HG02571 (cell line): Measurements from ENCODE around the gene KCNN3.

Experiments used
- ATAC-seq: cut with Tn5 transposase; IDR thresholded peaks from one replicate; pipeline ENCODE4 v1.9.1; 2021; ENCODE audit warnings: mild to moderate bottlenecking, moderate library complexity; ENCODE audit not compliant: unreplicated experiment

Gene KCNN3

DNA sequence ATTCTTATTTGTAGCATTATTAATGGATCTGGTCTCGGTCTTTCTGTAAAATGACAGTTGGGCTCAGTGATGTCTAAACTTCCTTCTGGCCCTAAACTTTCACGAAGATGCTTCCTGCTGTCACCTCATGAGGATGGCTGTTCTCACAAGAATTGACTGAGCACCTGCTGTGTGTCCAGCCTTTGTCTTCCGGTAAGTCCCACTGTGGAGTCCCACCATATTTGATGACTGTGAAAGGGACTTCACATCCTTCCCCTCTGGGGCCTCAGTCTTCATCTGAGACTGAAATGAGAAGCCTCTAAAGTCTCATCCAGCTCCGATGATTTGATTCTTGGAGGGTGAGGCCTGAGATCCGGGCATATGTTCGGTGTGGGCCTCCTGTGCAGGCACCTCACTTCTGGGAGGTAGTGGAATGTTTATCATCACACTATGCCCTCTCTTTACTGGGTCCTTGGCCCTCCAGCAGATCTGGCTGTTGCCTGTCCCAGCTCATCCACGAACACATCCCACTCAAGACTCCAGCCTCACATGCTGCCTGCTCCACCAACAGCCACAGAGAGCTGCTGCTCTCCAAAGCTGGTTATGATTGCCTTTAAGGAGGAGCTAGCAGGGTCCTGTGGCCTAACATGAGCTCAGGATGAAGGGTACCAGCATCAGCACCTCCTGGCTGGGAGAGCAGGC is 95.8 kb downstream of the KCNN3 start:
- ATAC-seq: no peak

DNA sequence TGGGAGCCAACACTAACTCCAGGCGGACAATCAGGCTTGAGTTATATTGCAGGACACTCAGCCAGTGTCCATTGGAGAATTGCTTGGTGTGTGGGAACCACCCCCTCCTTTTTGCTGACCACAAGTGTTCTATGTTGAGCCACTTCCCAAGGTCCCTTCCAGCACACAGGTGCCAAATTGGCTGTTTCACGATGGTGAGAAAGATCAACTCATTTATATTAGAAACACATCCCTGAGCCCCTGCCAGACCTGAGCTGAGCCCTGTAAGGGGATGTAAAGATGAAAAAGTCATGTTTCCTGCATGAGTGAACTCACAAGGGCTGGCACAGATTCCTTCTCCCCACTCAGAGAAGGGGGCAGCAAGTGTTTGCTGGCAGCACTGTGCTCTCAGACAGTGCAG is 96.5 kb downstream of the KCNN3 start:
- ATAC-seq: no peak

DNA sequence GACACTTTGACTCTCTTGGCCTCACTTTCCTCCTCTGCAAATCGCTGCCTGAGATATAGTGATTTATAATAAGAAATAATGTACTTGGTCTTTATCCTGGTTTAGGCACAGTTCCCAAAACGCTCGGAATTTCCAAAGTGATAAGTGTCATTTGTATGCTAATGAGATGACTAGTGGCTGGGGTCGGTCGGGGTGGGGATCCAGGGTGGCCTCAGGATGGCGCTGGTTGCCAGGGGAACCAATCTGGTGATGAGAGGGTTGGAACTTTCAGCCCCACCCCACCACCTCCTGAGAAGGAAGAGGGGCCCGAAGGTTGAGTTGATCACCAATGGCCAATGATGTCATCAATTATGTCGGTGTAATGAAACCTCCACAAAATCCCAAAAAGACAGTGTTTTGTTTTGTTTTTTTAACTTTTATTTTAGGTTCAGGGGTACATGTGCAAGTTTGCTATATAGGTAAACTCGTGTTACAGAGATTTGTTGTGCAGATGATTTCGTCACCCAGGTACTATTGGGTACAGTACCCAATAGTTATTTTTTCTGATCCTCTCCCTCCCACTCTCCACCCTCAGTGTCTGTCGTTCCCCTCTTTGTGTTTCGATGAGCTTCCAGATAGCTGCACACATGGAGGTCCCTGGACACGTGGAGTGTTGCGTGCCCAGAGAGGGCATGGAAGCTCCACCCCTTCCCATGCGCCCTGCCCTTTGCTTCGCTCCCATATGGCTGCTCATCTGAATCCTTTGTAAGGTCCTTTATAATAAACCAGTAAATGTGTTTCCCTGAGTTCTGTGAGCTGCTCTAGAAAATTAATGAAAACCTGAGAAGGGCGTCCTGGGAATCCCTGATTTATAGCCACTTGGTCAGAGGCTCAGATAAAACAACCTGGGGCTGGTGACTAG is 97.2 kb downstream of the KCNN3 start:
- no peak for ATAC-seq

DNA sequence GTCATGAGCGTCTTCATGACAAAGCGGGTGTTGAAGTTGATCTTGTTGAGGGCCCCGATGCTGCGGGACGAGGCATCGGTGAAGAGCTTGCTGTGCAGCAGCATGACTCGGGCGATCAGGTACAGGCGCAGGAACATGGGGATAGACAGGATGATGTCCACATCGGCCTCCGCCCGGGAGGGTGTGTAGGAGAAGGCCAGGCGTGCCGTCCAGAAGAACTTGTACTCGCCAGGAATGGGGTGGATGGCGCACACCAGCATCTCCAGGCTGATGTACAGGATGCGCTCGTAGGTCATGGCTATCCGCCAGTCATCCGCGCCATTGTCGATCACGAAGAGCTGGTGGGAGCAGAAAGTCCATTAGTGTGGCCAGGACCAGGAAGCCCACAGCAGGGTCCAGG is 98.0 kb downstream of the KCNN3 start:
- ATAC-seq: no peak

DNA sequence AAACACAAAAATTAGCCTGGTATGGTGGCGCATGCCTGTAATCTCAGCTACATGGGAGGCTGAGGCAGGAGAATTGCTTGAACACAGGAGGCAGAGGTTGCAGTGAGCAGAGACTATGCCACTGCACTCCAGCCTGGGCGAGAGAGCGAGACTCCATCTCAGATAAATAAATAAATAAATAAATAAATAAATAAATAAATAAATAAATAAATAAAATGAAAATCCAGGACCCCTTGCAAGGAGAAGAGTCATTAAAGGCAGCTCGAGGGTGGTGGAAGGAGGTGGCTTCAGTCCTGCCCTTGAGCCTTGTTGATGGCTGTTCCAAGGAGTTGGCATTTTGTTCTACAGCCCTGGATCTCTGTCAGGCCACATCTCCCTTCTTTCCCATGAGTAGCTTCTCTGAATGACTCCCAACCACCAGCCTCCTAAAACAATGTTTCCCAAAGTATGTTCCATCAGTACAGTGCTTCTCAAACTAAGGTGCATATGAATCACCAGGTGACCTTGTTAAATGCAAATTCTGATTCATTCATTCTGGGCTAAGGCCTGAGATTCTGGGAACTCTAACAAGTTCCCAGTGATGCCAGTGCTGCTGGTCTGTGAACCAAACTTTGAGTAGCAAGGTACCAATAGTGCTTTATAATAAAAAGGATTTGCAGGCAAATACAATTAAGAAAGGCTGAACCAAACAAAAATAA is 99.0 kb downstream of the KCNN3 start:
- no peak for ATAC-seq

DNA sequence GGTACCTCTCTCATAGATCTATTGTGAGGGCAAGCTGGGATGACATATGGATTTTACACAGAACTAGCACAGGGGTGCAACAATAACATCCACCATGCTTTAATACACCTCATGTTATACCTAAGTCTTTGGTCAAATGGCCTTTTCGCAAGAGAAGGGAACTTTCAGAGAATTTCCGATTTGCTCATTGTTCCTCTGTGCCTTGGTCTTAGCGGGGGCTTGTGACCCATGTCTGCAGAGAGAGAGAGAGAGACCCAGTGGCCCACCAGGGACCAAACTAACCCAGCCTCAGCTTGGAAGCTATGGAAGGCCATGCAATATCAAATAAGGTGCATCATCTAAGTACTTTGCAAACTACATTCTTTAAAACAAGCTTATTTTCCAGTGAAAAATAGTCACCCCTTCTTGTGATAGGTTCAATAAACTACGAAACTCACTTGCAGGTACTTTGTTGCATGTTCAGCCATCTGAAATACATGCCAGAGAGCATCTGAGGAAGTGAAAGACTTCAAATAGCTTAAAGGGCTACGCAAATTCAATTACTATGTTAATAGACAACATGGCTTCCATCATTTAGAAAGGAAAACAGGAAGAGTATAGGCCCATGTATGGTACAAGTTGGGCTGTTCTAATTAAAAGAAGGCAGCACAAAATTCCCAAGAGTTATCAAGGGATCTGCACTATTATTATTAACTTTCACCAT is 100.7 kb downstream of the KCNN3 start:
- ATAC-seq: no peak

DNA sequence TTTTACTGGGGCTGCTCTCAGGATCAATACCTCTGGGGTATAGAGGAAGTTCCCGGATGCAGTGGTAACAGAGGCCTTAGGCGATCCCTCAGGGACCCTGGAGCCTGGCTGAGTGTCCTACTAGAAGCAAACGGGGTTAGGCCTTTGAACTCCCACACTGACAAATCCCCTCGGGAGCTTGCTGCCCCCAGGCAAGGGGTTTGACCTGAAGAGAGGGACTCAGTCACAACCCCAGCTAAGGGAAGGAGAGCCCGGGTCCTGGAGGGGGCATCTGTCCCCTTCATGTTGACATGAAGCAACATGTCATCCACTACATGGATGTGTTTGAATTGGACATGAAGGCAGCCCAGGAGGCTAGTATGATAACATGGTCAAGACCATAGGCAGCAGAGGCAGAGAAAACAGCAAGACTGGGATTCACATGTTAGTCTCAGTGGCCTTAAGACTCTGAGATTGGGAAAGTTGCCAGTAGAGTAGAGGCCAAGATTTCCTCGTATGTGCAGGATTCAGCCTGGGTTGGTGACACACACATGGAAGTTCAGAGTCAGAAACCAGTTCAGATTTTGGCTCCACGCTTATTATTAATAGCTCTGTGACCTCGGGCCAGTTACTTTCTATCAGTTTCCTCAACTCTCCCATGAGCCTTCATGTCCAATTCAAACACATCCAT is 101.5 kb downstream of the KCNN3 start:
- ATAC-seq: no peak

DNA sequence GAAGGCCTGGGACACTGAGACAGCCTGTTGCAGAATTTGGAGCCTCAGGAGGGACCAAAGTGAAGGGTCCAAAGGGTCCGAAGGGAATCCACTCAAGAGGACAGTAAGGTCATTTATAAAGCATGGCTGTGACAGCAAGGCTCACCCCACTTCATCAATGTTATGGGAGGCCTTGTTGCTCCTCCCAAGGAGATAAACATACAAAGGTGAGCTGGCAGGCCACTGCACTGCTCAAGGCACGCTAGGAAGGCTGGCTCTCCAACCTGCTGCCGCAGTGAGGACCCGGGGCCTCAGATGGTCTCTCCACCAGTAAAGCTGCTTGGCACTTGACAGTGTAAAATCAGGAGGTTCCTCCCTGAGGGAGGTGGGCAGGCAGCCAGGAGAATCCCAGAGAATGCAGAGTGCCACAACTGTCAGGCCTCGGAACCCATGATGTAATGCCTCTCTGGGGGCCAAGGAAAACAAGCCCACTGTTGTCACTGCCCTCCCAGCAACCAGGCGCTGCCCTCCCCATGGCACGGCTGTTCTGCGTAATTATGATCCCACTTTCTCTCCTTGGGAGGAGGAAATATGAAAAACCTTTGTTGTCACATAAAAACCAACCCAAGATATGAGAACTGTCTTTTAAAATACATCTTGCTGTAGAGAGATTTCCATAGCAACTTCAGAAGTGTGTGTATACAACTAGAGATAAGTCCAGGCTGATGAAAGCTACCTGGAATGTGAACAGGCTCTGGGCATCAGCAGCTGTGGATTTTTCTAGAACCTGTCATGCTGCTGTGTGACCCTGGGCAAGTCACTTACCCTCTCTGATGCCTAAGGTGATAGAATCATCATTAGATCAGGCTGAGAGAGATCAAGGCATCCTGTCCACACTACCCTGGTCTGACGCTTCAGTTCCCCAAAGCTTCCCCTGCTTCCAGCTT is 102.5 kb downstream of the KCNN3 start:
- no peak for ATAC-seq

DNA sequence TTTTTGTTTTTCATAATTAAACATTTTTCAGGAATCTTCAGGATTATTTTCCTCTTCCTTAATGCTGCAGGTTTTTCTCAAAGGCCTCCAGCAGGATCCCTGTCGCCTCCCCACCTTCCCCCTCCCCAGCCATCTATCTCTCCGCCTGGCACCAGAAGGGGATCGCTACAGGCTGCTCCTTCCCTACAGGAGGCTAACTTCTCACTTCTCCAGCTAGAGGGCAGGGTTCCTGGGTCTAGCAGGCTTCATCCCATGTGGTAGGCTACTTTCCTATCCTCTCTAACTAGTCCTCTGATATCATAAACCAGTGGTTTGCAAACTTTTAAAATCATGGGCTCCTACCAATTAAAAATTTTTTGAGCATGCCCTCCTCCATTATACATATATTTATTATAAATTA is 104.1 kb downstream of the KCNN3 start:
- ATAC-seq: no peak

DNA sequence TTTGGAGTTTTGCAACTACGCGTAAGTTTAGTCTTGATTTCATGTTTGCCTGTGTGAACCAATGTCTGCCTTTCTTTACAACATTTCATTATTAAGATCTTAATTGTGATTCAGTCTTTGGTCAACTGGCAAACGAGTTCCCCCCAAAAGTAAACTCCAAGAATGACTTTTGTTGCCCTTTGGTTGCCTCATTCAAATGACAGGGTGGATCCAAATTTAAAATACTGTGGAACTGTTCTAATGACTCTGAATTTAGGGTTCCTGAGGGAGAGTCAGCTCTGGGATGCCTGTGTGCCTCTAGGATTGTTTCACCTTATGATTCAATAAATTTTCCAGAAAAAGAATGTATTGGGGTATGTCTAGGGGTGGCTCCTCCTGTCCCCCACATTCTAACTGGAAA is 105.3 kb downstream of the KCNN3 start:
- no peak for ATAC-seq

DNA sequence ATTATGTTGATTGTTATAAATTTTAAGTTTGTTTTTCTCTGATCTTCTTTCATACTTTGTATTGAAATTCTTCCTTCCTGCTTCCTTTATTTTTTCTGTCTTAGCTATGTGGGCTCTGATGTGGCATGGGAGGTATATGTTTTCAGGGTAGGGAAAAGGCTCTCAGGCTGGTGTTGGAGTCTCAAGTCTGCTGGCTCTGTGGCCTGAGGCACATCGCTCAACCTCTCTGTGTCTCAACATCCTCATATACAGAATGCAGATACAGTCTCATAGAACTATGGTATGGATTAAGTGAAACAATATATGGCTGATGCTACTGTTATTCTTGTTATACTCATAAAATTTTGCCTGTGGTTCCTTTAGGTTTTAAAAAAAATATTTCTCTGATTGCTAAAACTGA is 105.9 kb downstream of the KCNN3 start:
- ATAC-seq: no peak

DNA sequence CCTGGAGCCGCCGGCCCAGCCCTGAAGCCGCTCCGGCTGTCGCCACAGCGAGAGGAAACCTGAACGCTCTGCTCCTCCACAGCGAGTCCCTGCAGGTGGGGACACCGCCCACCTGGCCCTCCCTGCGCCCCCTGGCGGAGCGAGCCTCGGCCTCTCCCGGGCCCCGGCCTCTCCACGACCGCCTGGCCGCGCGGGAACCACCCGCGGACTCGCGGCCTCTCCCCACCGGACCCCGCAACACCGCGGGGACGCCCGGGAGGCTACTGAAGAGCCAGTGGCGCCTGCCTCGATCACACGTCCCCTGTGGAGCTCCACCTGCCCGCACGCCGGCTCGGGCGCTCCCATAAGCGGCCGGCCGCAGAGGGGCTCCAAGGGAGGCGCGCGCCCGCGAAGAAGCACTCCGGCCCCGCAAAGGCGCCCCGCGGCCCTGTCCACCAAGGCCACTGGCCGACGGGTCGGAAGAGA is 109.6 kb downstream of the KCNN3 start:
- no peak for ATAC-seq

DNA sequence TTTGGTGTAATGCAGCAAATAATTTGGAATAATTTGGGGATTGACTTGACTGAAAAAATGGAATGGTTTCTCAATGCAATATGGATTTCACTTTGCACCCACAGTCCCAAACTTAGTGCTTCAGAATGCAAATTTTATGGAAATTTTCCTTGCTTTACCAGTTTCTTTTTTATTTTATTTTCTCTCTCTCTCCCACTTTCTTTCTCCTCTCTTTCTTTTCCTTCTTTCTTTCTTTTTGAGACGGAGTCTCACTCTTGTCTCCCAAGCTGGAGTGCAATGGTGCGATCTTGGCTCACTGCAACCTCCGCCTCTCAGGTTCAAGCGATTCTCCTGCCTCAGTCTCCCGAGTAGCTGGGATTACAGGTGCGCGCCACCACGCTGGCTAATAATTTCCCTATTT is 110.3 kb downstream of the KCNN3 start:
- no peak for ATAC-seq

DNA sequence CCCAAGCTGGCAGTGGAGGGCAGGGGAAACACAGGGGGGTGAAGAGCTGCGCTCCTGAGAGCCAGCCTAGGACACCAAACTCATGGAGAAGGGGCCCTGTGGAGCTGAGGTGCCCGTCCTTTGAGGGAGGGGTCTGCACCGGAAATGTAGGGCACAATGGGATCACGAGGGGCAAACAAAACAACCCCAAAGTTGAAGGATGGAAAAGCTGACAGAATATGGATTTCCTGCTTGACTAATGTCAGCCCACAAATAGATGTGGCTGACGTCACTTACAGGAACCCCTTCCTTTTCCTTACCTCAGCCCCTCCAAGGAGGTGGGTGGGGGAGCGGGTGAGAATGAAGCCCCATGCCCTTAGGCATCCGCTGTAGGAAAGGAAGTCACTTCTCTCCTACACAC is 110.9 kb downstream of the KCNN3 start:
- no peak for ATAC-seq

DNA sequence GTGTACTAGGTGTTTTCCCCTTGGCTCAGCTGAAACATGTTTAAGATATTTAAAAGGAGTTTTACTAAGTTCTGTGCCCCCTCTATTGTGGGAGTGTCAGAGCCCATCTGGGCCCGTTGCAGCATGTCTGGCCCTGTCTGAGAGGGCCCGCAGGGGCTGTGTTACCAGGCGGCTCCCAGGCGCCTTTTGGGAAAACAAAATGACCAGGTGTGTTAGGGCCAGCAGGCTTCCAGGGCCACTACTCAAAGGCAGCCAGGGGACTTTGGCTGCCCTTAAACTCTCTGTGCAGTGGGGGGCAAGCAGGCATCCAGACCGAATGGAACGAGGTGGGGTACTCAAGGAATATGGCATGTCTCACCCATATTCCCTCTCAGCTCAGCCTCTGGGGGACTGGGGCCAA is 111.7 kb downstream of the KCNN3 start:
- ATAC-seq: no peak

DNA sequence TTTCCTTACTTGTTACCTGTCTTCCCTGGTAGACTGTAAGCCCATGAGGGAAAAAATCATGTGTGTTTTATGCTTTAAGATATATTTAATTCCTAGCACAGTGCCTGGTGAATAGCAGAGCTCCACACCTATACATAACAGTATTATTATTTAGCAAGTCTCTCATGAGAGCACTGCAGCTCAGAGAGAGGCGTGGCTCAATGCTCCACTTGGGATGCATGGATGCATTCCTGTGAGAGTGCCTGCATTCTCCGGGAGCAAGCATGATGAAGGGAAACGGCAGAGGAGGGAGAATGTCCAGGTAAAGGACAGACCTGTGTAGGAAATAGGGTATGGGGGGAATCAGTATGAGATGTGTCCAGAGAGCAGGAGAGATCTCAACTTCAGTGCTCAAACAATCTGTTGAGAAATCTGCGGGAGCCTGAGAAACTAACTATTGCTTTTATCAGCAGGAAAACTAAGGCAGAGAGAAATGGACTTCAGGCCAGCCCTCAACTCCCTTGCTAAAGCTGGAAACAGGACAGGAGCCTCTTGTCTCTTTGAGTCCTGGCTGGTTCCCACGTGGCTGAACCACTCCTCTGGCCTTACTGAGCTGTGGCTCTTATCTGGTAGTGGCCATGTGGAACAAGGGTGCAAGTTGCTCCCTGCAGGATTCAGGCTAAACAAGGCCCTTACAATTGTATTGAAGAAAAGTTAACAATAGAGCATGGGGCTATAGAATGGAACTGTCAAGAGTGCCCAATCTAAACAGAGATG is 113.1 kb downstream of the KCNN3 start:
- ATAC-seq: no peak

DNA sequence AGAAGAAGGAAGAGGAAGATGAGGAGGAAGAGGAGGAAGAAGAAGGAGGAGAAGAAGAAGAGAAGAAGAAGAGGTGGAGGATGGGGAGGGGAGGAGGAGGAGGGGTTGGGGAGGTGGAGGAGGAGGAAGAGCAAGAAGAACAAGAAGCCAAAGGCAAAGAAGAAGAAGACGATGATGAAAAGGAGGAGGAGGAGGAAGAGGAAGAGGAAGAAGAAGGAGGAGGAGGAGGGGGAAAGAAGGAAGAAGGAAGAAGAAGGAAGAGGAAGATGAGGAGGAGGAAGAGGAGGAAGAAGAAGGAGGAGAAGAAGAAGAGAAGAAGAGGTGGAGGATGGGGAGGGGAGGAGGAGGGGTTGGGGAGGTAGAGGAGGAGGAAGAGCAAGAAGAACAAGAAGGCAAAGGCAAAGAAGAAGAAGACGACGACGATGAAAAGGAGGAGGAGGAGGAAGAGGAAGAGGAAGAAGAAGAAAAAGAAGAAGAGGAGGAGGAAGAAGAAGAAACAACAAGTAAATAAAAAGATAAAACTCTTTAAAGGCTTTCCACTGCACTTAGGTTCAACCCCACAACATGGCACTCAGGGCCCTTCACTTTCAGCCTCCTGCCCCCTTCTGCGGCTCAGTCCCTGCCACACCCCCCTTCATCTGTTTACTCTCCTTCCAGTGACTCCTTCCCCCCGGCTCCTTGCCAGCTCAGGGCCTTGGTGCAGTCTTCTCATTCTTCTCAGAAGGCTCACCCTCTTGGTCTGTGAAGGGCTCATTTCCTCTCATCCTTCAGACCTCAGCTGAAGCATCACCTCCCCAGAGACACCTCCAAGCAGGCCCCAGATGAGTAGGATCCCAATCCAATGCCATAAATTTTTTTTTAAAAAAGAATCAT is 114.0 kb downstream of the KCNN3 start:
- no peak for ATAC-seq

DNA sequence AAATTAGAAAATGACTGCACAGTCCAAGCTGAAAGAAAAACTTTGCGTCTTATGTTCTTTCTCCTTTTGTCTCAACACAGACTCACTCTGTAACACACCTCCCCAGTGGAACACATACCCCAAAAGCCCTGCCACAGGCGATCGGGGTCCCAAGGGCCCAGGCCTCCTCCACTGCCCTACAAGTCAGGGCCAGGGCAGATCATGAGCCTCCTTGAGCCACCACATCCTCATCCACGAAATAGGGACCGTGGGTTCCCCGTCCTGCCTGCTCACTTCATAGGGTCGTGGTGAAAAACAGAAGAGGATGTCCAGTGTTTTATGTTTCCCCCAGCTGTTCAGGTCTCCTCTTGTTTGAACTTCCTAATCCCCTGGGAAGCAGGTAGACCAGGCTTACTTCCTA is 116.7 kb downstream of the KCNN3 start:
- no peak for ATAC-seq
